SKM-1 (cell line): ENCODE data around the gene CDK5.

Experiments
- DNase-seq: peaks from one replicate; lab custom pipeline; 2025; ENCODE audit not compliant: unreplicated experiment; lab: John Stamatoyannopoulos, UW

Gene CDK5

DNA sequence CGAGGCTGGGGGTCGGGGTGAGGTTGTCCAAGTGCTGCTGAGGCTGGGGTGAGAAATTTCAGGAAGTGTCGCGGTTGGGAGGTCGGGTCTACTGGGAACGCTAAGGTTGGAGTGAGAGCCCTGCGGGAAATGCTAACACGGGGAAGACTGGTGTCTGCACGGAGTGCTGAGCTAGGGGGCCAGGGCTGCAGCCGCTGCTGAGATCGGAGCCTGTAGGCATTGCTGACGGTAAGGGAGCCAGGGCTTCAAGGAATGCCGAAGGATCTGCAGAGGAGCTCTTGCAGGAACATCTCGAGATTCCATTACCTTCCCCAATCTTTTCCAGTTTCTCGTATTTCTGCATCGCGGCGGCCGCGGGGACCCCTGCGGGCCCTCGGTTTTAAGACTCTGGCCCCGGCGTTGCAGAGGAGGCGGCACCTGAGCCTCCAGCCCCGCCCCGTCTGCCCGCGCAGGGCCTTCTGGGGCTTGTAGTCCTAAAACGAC, at the start of gene CDK5:
Gene CDK5 (minus strand): TSS at position 392 of the 483 bp plus-strand sequence. CDS start 49 bp downstream, at position 343.
- no peak for DNase-seq

DNA sequence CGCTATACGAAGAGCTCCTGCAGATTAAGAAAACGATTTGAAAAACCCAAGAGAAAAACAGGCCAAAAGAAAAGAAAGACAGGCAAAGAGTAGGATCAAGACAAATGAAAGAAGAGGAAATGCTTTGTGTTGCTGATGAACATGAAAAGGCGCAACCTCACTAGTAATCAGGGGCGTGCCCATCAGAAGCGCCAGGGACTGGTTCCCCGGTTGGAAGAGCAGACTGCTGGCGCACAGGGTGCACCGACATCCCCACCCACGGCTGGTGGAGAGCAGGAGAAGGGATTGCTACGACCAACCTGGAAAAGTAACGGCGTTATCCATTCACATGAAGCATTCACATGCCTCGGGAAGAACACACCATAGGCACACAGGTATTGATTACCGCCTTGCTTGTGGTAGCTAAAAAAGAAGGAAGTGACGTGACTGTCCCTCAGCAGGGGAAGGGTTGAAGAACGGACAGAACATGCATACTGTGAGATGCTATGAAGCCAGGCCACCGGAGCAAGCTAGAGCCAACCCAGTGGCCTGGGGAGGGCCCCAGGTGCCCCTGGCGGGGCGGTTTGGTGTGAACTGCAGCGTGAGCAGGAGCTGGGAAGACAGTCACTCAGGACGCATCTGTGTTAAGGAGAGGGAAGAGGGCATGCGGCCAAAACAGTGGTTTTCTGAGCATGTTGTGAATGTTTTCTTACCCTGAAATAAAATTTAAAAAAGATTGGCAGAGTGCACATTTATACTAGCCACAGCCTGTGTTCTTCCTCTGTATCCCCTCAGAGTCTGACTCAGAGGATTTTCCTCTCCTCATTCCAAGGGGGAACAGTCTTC, 46.9 kb upstream of the CDK5 start:
- no peak for DNase-seq

DNA sequence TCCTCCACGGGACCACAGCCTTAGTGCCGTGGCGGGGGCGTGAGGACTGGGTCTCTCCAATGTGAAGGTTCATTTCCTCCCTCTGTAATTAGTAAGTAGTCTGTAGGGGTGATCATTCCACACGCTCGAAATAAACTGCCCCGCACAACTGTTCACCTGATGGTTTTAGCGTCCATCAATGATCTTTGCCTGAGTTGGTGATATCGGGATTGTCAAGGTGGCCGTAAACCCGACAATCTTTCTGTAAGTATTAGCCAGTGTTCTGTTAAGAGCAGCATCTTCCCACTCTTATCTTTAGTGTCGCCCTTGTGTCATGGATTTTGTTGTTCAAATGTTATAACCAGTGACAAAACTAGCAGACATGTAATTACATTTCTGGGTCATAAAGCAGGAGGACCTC, 46.3 kb upstream of the CDK5 start:
- DNase-seq = no peak

GRCh38 chr7:151102991-151103390, 45.3 kb upstream of the CDK5 start:
- DNase-seq = no peak

DNA sequence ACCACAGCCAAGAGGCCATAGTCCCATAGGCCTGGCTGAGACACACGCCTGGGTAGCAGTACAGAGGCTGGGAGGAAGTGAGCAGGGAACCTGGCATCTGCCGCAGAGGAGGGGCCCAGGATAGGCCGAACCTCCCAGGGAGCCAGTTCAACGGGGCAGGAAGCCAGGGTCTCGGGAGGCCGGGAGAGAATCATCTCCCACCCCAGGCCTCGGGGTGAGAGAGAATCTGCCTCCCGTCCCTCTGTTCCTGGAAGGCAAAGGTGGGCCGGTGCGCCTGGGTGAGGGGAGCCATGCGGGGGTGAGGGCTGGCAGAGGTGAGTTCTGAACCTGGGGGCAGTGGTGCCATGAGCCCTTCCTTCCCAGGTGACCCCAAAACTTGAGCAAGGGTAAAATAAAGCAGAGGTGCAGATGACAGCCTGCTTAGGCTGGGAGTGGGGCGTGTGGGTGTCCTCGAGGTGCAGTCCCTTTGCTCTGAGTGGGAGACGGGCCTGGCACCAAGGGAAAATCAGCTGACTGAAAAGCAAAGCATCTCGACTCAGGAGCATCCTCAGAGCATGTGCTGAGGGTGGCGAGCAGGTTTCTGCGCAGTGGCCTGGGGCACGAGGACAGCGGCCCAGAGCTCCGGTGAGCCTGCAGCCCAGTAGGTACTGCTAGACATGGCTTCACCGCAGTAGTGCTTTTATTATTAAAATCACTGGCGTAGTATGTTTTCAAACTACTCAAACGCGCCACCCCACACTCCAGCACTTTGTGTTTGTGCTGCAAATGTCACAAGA, 44.1 kb upstream of the CDK5 start:
- DNase-seq = no peak

DNA sequence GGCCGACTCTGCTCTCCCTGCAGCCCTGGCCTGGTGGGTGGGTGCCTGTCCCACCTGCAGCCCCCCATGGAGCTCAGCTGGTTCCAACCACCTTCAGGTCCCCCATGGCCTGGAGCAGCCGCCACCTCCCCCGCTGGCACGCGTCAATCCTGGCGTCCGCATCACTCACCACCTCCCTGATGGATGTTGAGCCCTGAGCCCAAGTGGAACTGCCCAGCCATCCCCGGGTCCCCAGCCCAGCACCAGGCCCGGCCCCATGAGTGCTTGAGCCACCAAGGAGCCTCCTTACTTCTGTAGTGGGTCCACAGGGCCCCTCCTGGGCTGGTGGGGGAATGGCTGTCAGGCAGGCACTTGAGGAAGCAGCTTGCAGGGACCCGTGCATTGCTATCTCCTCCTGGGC, 43.2 kb upstream of the CDK5 start:
- DNase-seq = no peak

- DNase-seq = no peak
Measured at GRCh38 chr7:151099486-151100211, 42.0 kb upstream of the CDK5 start.

- DNase-seq = no peak
Measured at GRCh38 chr7:151095828-151096475, 38.3 kb upstream of the CDK5 start.

GRCh38 chr7:151095123-151095797, 37.6 kb upstream of the CDK5 start:
- DNase-seq = no peak

- DNase-seq = no peak
Measured at GRCh38 chr7:151094675-151095074, 37.0 kb upstream of the CDK5 start.

DNA sequence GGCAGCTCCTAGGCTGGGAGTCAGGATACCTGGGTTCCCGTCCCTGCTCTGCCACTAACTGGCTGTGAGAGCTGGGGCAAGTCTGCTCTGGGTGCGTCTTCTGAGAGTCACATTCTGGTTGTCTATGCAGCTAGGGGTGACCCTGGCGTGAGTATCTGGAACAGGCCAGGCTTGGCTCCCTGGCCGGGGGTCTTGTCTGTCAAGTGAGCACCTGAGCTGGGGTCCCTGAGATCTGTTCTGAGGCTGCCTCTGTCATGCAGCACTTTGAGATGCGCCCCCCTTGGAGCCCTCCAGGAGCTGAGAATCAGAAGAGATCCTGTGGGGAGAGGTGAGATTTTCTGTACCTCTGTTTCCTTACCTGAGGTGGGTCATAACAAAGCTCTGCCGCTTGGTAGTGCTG, 36.1 kb upstream of the CDK5 start:
- DNase-seq = no peak

- no peak for DNase-seq
Measured at GRCh38 chr7:151091988-151092387, 34.3 kb upstream of the CDK5 start.

GRCh38 chr7:151091431-151091830, 33.7 kb upstream of the CDK5 start:
- no peak for DNase-seq

- no peak for DNase-seq
Measured at GRCh38 chr7:151091003-151091402, 33.3 kb upstream of the CDK5 start.

DNA sequence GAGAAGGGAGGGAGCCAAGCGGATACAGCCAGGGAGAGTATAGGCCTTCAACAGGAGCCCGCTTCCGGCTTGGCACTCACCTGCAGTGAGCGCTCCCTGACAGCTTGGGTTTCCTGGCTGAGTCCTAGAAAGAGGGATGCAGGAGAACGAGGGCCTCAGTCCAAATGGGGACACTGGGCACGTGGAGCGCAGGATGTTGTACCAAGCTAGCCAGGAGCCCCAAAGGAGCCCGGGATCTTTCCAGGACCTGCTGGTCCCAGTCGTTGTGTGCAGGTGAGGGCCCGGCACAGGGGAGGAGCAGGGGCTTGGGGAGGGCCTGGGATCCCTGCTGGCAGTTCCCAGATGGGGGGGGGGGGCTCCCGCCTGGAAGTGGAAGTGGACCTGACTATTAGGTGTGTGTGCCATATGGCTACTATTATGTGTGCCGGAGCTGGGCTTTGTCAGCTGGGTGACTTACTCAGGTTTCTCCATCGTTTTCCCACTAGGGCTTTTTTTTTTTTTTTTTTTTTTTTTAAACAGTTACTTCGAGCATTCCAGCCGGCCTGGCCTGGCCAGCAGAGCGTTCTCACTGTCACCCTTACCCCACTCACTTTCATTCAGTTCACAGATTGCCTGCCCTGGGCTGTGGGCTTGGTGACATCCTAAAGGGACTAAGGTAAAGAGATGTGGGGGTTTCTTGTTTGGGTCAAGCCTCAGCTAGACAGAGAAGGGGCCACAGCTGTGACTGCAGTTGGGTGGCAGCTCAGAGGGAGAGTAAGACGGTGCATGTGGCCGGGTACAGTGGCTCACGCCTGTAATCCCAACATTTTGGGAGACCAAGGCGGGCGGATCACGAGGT, 32.4 kb upstream of the CDK5 start:
- DNase-seq = no peak

- DNase-seq = no peak
Measured at GRCh38 chr7:151088856-151089699, 31.4 kb upstream of the CDK5 start.

- DNase-seq = no peak
Measured at GRCh38 chr7:151088019-151088855, 30.5 kb upstream of the CDK5 start.
